OCI-LY7 (cell line): ENCODE results near the gene PIGP. TPM values are rescaled to one million over a fixed set of nuclear protein-coding genes. Genes with fewer than 3 reads are reported as not detected.
A peak's percentile ranks its signal among the peaks of the same experiment; 100 is the strongest.

ENCODE experiments used
- BruUV-seq: library from RNA; stranded (reverse); fragments of 400-500 nt; replicated peaks from 2 replicates; lab custom pipeline; 2021; lab: Mats Ljungman, UMichigan
- CTCF ChIA-PET: fragments of 300-600 bp; sonication (Branson Sonifier 250); formaldehyde crosslinking; loops from one replicate; lab custom pipeline; 2022; ENCODE audit warnings: antibody characterized with exemption; ENCODE audit not compliant: unreplicated experiment; lab: Charles Lee
- POLR2A ChIA-PET: fragments of 300-600 bp; sonication (Branson Sonifier 250); formaldehyde crosslinking; loops from one replicate; lab custom pipeline; 2022; ENCODE audit warnings: antibody characterized with exemption; lab: Charles Lee
- DNase-seq: peaks from one replicate; pipeline ENCODE4 v3.0.0-alpha.2; 2015; ENCODE audit warnings: low spot score
- H2AFZ ChIP-seq: fragments of 200-600 bp; sonication (generic), shearing (Covaris generic); 2 replicates; pipeline ENCODE4 v1.6.1; 2014; ENCODE audit warnings: mild to moderate bottlenecking, antibody characterized with exemption, low read length, moderate library complexity
- H3K27ac ChIP-seq: fragments of 200-600 bp; sonication (generic); 2 replicates; pipeline ENCODE4 v1.5.1; 2014; ENCODE audit warnings: mixed run types, low read depth, mild to moderate bottlenecking, moderate library complexity, low read length, inconsistent platforms; ENCODE audit not compliant: poor library complexity, severe bottlenecking
- H3K36me3 ChIP-seq: fragments of 200-600 bp; sonication (generic); 2 replicates; pipeline ENCODE4 v1.6.1; 2014; ENCODE audit warnings: mild to moderate bottlenecking, antibody characterized with exemption, low read length, moderate library complexity, mixed read lengths; ENCODE audit not compliant: insufficient read depth
- H3K4me1 ChIP-seq: fragments of 200-600 bp; sonication (generic); 2 replicates; pipeline ENCODE4 v1.5.1; 2014; ENCODE audit warnings: mild to moderate bottlenecking, low read length; ENCODE audit not compliant: insufficient read depth, poor library complexity, severe bottlenecking
- H3K4me2 ChIP-seq: fragments of 200-600 bp; sonication (generic); 2 replicates; pipeline ENCODE4 v1.6.1; 2014; ENCODE audit warnings: mild to moderate bottlenecking, low read length
- H3K4me3 ChIP-seq: fragments of 200-600 bp; sonication (generic); 2 replicates; pipeline ENCODE4 v1.5.1; 2014; ENCODE audit warnings: mild to moderate bottlenecking, low read depth, low read length; ENCODE audit not compliant: poor library complexity, severe bottlenecking
- H3K79me2 ChIP-seq: fragments of 200-600 bp; sonication (generic); 2 replicates; pipeline ENCODE4 v1.6.1; 2016; ENCODE audit warnings: low read depth, mild to moderate bottlenecking, low read length, moderate library complexity, mixed read lengths; ENCODE audit not compliant: insufficient read depth
- H3K9me2 ChIP-seq: fragments of 200-600 bp; sonication (generic); 2 replicates; pipeline ENCODE4 v1.6.1; 2016; ENCODE audit warnings: mild to moderate bottlenecking, low read length, mixed read lengths; ENCODE audit not compliant: insufficient read depth
- H3K9me3 ChIP-seq: fragments of 200-600 bp; sonication (generic); 2 replicates; pipeline ENCODE4 v1.6.1; 2014; ENCODE audit warnings: mild to moderate bottlenecking, mixed run types, low read length, mixed read lengths
- H4K20me1 ChIP-seq: fragments of 200-600 bp; sonication (generic); 2 replicates; pipeline ENCODE4 v1.6.1; 2014; ENCODE audit warnings: mild to moderate bottlenecking, antibody characterized with exemption, low read length, moderate library complexity, mixed read lengths; ENCODE audit not compliant: insufficient read depth
- CTCF ChIP-seq: fragments of 200-600 bp; sonication (generic); conservative IDR thresholded peaks from 2 replicates; pipeline ENCODE4 v1.5.1; 2014; ENCODE audit warnings: mild to moderate bottlenecking, antibody characterized with exemption, low read length, moderate library complexity, mixed read lengths
- EZH2phosphoT487 ChIP-seq: fragments of 200-600 bp; sonication (generic); IDR thresholded peaks from 2 replicates; pipeline ENCODE4 v1.6.1; 2018; ENCODE audit warnings: low read depth, borderline replicate concordance, mild to moderate bottlenecking, mixed run types, antibody characterized with exemption, low read length, moderate library complexity, mixed read lengths
- intact Hi-C: fragments of 100-400 bp; cut with micrococcal nuclease; formaldehyde crosslinking; loops from one replicate; pipeline ENCODE4 v1.10.0; 2022; ENCODE audit not compliant: unreplicated experiment
- total RNA-seq, 2 experiments: library from RNA; depleted of rRNA in 1 of 2; stranded (reverse); fragments of >200 nt in 1 of 2; shearing (Covaris generic) in 1 of 2; gene quantifications; 2 replicates each; pipeline ENCODE4 v1.2.3, GENCODE V29; 2014 to 2022

The PIGP gene
- total RNA-seq, 2 experiments from 2014 or later, result 7.4 to 35.4 TPM

GRCh38 chr21:37047079-37047478, 25.8 kb downstream of the PIGP start:
- Histone ChIP-seq H3K9me2 (no peaks in the 10 kb centered on the region), H3K9me3 (no peaks in the 10 kb centered on the region), H2AFZ (no peak overlapping the region), H3K36me3 (no peaks in the 10 kb centered on the region), H3K27ac (no peak overlapping the region), H3K4me1 (peaks cover 12% of the 10 kb centered on the region), H3K4me2 (no peak overlapping the region), H4K20me1 (no peaks in the 10 kb centered on the region), H3K4me3 (no peak overlapping the region), H3K79me2 (no peaks in the 10 kb centered on the region)
- ChIA-PET CTCF (no interaction called here), POLR2A (interaction anchor here (0.6 kb wide), 1 partner anchor 717 kb away, joined by 3 read pairs; no protein-coding TSS in a partner anchor)
- no peak for TF ChIP-seq EZH2phosphoT487
- TF ChIP-seq CTCF, result no peak
- BruUV-seq, result no TSS peak
- intact Hi-C loops, result no loop called here
- no peak for DNase-seq

- Histone ChIP-seq H3K4me1 (peaks cover 12% of the 10 kb centered on the region), H3K9me3 (no peaks in the 10 kb centered on the region), H3K79me2 (no peaks in the 10 kb centered on the region), H3K4me3 (no peak overlapping the region), H3K27ac (no peak overlapping the region), H3K4me2 (no peak overlapping the region), H2AFZ (peak overlapping the region; percentile 49; the same call in 1 of the 2 replicates), H3K36me3 (no peaks in the 10 kb centered on the region), H3K9me2 (no peaks in the 10 kb centered on the region), H4K20me1 (no peaks in the 10 kb centered on the region)
- DNase-seq, result no peak
- ChIA-PET POLR2A (no interaction called here), CTCF (no interaction called here)
- intact Hi-C loops, result no loop called here
- no TSS peak for BruUV-seq
- no peak for TF ChIP-seq EZH2phosphoT487
- TF ChIP-seq CTCF, result no peak
Measured at GRCh38 chr21:37045556-37045955, 27.3 kb downstream of the PIGP start.

- BruUV-seq, result no TSS peak
- Histone ChIP-seq H3K4me1 (peaks cover 12% of the 10 kb centered on the region), H4K20me1 (no peaks in the 10 kb centered on the region), H3K36me3 (no peaks in the 10 kb centered on the region), H3K4me2 (0 out of 2 replicates have a peak overlapping the region, but pooled peaks have one; percentile 17), H3K4me3 (no peak overlapping the region), H3K79me2 (no peaks in the 10 kb centered on the region), H3K9me3 (no peaks in the 10 kb centered on the region), H2AFZ (peak overlapping the region; percentile 49; the same call in 1 of the 2 replicates), H3K27ac (no peak overlapping the region), H3K9me2 (no peaks in the 10 kb centered on the region)
- intact Hi-C loops, result no loop called here
- POLR2A ChIA-PET, result no interaction called here
- TF ChIP-seq CTCF, result no peak
- TF ChIP-seq EZH2phosphoT487, result no peak
- peak; percentile 49 for DNase-seq
- CTCF ChIA-PET, result no interaction called here
Measured at GRCh38 chr21:37045149-37045548, 27.7 kb downstream of the PIGP start.
